Measurements from ENCODE around the gene SNRPA1.

SNRPA1 gene

DNA sequence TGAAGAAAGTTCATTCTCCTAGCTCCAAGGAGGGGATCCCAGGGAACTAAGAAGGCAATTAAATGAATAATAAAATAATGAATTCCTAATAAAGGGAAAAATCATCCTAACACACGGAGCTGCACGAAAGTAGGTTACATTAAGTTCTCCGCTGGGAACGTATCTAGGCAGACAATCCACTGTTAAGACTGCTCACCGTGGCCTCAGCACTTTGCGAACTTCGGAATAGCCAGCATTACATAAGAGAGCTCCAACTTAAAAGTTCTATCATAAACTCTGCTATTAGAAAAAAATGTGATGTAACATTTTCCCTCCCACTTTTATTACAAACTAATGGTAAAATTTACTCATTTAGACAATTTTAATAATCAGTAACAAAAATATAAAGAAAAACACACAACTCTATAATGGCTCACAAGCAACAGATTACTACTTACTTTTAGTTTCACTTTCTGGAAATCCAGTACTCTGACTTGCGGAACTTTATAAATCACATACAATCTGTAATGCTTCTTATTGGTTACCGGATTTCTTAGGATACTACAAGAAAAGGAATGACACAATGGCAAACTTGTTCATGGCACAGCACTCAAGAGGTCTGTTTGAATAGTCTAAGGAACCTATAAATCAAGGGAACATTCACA is 8.5 kb downstream of the SNRPA1 start:
- H3K4me1 ChIP-seq (ENCODE audit: control insufficient read depth, insufficient read depth, low read length), result no peaks in the 10 kb centered on the region
- H3K27me3 ChIP-seq (ENCODE audit: control insufficient read depth, insufficient read depth, low read length), result no peaks in the 10 kb centered on the region
- H3K9me3 ChIP-seq (ENCODE audit: control insufficient read depth, insufficient read depth, low read depth, low read length), result no peaks in the 10 kb centered on the region
- H3K4me3 ChIP-seq (ENCODE audit: low read depth, low read length), result no peak overlapping the region
- H3K36me3 ChIP-seq (ENCODE audit: control insufficient read depth, insufficient read depth, low read length), result peaks cover 82% of the 10 kb centered on the region
- H3K27ac ChIP-seq (ENCODE audit: low read depth, low read length), result no peak overlapping the region
- H3K9ac ChIP-seq (ENCODE audit: low read length), result no peak overlapping the region

DNA sequence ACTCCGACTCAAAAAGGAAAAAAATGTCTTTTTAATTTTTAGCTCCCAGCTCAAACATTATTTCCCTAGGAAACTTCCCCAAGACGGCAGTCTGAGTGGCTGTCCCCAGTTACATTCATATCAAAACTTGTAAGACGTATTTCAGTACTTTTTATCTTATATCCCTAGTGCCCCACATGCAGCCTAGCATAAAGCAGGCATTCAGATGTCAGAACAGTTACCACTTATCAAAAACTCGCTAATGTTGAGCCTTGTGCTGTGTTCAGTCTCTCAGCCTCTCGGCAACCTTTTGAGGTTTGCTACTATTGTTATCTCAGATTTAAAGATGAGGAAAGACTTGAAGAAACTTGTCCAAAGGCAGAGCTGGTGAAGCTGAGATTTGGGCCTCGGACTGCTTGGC is 11.1 kb downstream of the SNRPA1 start:
- no peaks in the 10 kb centered on the region for H3K27me3 ChIP-seq (ENCODE audit: control insufficient read depth, insufficient read depth, low read length)
- H3K9me3 ChIP-seq (ENCODE audit: control insufficient read depth, insufficient read depth, low read depth, low read length), result no peaks in the 10 kb centered on the region
- H3K36me3 ChIP-seq (ENCODE audit: control insufficient read depth, insufficient read depth, low read length), result peaks cover 83% of the 10 kb centered on the region
- no peak overlapping the region for H3K4me3 ChIP-seq (ENCODE audit: low read depth, low read length)
- no peaks in the 10 kb centered on the region for H3K4me1 ChIP-seq (ENCODE audit: control insufficient read depth, insufficient read depth, low read length)
- H3K9ac ChIP-seq (ENCODE audit: low read length), result no peak overlapping the region
- H3K27ac ChIP-seq (ENCODE audit: low read depth, low read length), result no peak overlapping the region

DNA sequence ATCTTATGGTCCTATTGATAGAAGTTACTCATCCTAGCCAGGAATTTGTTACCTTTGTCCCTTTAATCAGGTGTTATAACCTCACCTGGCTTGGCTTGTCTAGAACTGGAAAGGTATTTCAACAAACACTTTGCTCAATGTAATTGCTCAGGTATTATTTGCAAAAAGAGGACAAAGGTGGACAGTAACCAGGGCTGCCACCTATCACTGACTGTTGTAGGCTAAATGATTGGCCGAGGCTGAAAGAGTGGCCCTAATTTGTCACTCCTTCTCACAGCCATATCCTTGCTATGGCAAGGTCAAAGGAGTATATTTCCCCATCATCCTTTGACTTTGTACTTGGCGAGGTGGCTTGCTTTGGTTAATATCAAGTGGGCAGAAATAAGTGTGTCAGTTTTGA is 15.0 kb downstream of the SNRPA1 start:
- Histone ChIP-seq H3K36me3 (ENCODE audit: control insufficient read depth, insufficient read depth, low read length) (peaks cover 58% of the 10 kb centered on the region), H3K4me1 (ENCODE audit: control insufficient read depth, insufficient read depth, low read length) (peaks cover 7% of the 10 kb centered on the region), H3K4me3 (ENCODE audit: low read depth, low read length) (no peak overlapping the region), H3K9ac (ENCODE audit: low read length) (no peak overlapping the region), H3K27ac (ENCODE audit: low read depth, low read length) (no peak overlapping the region), H3K9me3 (ENCODE audit: control insufficient read depth, insufficient read depth, low read depth, low read length) (no peaks in the 10 kb centered on the region), H3K27me3 (ENCODE audit: control insufficient read depth, insufficient read depth, low read length) (no peaks in the 10 kb centered on the region)

DNA sequence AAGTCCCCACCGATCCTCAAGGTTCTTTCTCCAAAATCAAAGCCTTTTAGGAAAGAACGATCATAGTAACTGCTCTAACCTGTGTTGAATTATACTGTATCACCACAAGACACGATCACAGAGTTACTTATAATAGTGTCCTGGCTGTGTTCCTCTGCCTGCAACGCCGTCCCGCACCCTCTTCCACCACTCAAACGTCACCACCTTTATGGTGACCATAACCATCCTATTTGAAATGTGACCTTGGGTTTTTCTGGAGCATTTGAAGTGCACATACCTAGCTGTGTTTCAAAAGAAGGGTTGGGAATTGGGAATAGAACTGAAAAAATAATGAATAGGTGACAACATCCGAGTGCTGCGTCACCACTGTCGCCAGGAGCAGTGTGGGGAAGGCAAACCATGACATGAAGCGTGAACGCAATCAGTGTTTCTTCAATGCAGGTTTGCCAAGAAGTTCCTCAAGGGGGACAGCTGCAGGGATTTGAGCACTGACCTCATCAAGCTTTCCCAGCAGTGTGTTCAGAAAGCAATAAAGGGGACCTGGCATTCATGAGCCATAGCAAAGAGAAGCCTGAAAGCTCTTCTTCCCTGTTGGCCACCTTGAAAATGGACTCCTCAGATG is 17.0 kb downstream of the SNRPA1 start:
- H3K9ac ChIP-seq (ENCODE audit: low read length), result peak overlapping the region; percentile 54
- no peaks in the 10 kb centered on the region for H3K27me3 ChIP-seq (ENCODE audit: control insufficient read depth, insufficient read depth, low read length)
- H3K4me1 ChIP-seq (ENCODE audit: control insufficient read depth, insufficient read depth, low read length), result peaks cover 7% of the 10 kb centered on the region
- H3K4me3 ChIP-seq (ENCODE audit: low read depth, low read length), result peak overlapping the region; percentile 92
- no peak overlapping the region for H3K27ac ChIP-seq (ENCODE audit: low read depth, low read length)
- H3K36me3 ChIP-seq (ENCODE audit: control insufficient read depth, insufficient read depth, low read length), result peaks cover 59% of the 10 kb centered on the region
- no peaks in the 10 kb centered on the region for H3K9me3 ChIP-seq (ENCODE audit: control insufficient read depth, insufficient read depth, low read depth, low read length)

DNA sequence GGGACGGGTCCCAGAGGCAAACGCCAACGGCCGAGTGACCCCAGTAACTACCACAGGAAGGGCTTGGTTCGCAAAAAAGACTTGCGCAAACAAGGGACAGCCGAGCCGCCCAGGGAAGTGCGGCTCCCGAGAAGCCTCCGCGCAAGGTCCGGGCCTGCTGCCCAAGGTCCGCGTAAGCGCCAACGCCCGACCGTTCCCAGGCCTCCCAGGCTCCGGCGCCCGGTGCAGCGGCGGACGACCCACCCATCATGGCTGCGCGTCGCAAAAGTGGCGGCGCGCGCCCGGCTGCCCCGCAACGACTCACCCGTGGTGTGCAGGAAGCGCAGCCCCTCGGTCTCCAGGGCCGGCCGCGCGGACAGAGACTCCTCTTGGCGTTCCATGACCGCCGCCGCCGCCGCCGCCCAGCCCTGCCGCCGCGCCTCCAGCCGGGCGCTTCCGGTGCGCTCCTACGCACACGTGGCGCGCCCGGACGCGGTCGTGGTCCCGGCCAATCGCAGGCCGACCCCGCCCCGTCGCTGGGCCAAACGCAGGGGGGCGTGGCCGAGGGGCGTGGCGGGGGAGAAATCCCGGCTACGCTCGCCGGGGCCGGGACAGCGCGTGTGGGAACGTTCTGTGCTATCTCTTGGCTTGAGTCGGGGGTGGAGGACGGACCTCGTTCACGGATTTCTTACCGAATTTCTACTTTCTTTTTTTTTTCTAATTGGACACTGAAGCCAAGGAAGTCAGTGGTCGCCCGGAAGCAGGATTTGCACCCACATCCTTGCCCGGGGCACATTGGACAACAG is 17.8 kb downstream of the SNRPA1 start, which contains the start of gene SELENOS:
Gene SELENOS (minus strand): TSS at position 448 of the 785 bp plus-strand sequence. CDS start 68 bp downstream, at position 380.
- H3K27ac ChIP-seq (ENCODE audit: low read depth, low read length), result peak within 1 kb of the TSS; percentile 54; the same call in 1 of the 2 replicates
- H3K4me3 ChIP-seq (ENCODE audit: low read depth, low read length), result peak within 1 kb of the TSS; percentile 92
- H3K36me3 ChIP-seq (ENCODE audit: control insufficient read depth, insufficient read depth, low read length), result peaks cover 59% of the 10 kb centered on the region
- H3K27me3 ChIP-seq (ENCODE audit: control insufficient read depth, insufficient read depth, low read length), result no peaks in the 10 kb centered on the region
- H3K9ac ChIP-seq (ENCODE audit: low read length), result peak within 1 kb of the TSS; percentile 87
- peaks cover 7% of the 10 kb centered on the region for H3K4me1 ChIP-seq (ENCODE audit: control insufficient read depth, insufficient read depth, low read length)
- no peaks in the 10 kb centered on the region for H3K9me3 ChIP-seq (ENCODE audit: control insufficient read depth, insufficient read depth, low read depth, low read length)

DNA sequence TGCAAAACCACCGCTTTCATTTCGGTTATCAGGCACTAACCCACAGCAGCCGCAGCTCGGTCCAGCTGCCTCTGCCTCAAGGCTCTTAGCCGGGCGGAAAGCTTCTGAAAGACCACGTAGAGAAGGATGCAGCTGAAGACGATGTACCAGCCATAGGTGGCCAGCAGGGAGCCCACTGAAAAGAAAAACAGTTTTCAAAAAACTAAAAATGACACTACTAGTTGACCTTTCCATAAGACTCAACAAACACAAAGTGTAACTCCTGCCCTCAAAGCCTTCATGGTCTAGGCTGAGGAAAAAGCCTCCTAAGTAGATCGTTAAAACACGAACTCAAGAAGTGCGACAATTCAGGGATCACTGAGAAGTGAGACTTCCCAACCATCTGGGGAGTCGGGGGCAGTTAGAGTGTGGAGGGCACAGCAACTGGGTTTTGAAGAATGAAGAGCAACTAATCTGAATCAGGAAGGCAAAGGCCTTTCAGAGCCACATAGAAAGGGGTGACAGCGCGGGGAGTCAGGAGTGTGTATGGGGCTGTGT is 18.5 kb downstream of the SNRPA1 start:
- Histone ChIP-seq H3K4me1 (ENCODE audit: control insufficient read depth, insufficient read depth, low read length) (peaks cover 7% of the 10 kb centered on the region), H3K9me3 (ENCODE audit: control insufficient read depth, insufficient read depth, low read depth, low read length) (no peaks in the 10 kb centered on the region), H3K27ac (ENCODE audit: low read depth, low read length) (peak overlapping the region; percentile 54; the same call in 1 of the 2 replicates), H3K27me3 (ENCODE audit: control insufficient read depth, insufficient read depth, low read length) (no peaks in the 10 kb centered on the region), H3K36me3 (ENCODE audit: control insufficient read depth, insufficient read depth, low read length) (peaks cover 59% of the 10 kb centered on the region), H3K4me3 (ENCODE audit: low read depth, low read length) (peak overlapping the region; percentile 92), H3K9ac (ENCODE audit: low read length) (peak overlapping the region; percentile 87)

DNA sequence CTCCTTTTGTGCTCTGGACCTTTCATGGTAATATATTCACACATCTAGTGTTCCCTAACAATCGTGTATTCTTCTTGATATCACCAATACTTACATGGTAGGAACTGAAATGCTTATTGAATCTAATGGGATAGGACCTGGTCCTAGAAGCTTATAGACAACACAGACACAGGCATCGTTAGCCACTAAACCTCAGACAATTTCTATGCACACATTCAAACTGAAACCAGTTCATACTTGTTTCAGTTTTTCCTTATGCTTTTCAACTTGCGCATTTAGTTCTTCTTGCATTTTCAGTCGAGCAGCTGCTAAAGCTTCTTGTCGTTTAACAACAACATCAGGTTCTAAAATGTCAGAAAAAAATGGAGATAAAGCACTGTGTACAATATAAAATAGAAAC is 20.0 kb downstream of the SNRPA1 start:
- H3K27me3 ChIP-seq (ENCODE audit: control insufficient read depth, insufficient read depth, low read length), result no peaks in the 10 kb centered on the region
- peaks cover 61% of the 10 kb centered on the region for H3K36me3 ChIP-seq (ENCODE audit: control insufficient read depth, insufficient read depth, low read length)

DNA sequence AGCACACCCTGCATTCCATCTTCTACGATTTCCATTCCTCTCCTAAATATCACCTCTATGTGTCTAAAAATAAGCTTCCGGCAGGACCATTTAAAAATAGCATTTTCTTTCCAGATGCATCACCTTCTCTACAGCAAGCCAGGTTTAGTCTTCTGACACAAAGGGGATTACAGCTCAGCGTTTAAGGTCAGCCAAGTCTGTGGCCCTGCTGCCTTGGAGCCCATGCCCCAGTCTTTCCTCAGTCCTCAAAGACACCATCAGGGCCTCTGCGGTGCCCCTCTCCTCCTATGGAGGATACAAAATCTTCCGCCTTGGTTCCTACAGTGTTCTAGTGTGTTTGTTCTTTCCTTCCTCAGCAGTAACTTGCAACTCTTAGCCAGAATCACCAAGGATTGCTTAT is 21.5 kb downstream of the SNRPA1 start:
- H3K27ac ChIP-seq (ENCODE audit: low read depth, low read length), result no peak overlapping the region
- peaks cover 7% of the 10 kb centered on the region for H3K4me1 ChIP-seq (ENCODE audit: control insufficient read depth, insufficient read depth, low read length)
- H3K36me3 ChIP-seq (ENCODE audit: control insufficient read depth, insufficient read depth, low read length), result peaks cover 73% of the 10 kb centered on the region
- no peak overlapping the region for H3K9ac ChIP-seq (ENCODE audit: low read length)
- H3K4me3 ChIP-seq (ENCODE audit: low read depth, low read length), result no peak overlapping the region
- no peaks in the 10 kb centered on the region for H3K27me3 ChIP-seq (ENCODE audit: control insufficient read depth, insufficient read depth, low read length)
- no peaks in the 10 kb centered on the region for H3K9me3 ChIP-seq (ENCODE audit: control insufficient read depth, insufficient read depth, low read depth, low read length)

More for the DNA sequence above, 20.0 kb downstream of the SNRPA1 start:
- Histone ChIP-seq H3K4me1 (ENCODE audit: control insufficient read depth, insufficient read depth, low read length) (peaks cover 7% of the 10 kb centered on the region), H3K4me3 (ENCODE audit: low read depth, low read length) (no peak overlapping the region), H3K9me3 (ENCODE audit: control insufficient read depth, insufficient read depth, low read depth, low read length) (no peaks in the 10 kb centered on the region), H3K9ac (ENCODE audit: low read length) (no peak overlapping the region), H3K27ac (ENCODE audit: low read depth, low read length) (no peak overlapping the region)

DNA sequence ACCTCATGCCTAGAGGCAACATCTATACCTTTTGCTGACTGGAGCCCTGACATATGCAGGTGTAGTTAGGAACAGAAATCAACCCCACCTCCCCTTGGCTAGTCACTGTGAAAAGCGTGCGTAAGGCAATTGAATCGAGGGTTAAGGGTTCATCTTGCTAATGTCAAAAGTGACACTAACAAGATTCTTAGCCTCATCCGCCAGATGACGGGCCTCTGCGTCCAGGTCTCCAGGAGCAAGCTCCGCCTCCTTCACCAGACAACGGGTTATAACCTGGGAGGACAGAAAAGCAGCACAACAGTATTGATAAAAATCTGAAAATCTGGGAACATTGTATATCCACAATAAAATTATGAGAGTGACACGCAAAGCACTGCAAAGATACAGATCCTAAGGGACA is 22.5 kb downstream of the SNRPA1 start:
- Histone ChIP-seq H3K9me3 (ENCODE audit: control insufficient read depth, insufficient read depth, low read depth, low read length) (no peaks in the 10 kb centered on the region), H3K27me3 (ENCODE audit: control insufficient read depth, insufficient read depth, low read length) (no peaks in the 10 kb centered on the region), H3K4me1 (ENCODE audit: control insufficient read depth, insufficient read depth, low read length) (peaks cover 1% of the 10 kb centered on the region; the same call in 1 of the 2 replicates), H3K9ac (ENCODE audit: low read length) (no peak overlapping the region), H3K4me3 (ENCODE audit: low read depth, low read length) (no peak overlapping the region), H3K27ac (ENCODE audit: low read depth, low read length) (no peak overlapping the region), H3K36me3 (ENCODE audit: control insufficient read depth, insufficient read depth, low read length) (peaks cover 73% of the 10 kb centered on the region)

DNA sequence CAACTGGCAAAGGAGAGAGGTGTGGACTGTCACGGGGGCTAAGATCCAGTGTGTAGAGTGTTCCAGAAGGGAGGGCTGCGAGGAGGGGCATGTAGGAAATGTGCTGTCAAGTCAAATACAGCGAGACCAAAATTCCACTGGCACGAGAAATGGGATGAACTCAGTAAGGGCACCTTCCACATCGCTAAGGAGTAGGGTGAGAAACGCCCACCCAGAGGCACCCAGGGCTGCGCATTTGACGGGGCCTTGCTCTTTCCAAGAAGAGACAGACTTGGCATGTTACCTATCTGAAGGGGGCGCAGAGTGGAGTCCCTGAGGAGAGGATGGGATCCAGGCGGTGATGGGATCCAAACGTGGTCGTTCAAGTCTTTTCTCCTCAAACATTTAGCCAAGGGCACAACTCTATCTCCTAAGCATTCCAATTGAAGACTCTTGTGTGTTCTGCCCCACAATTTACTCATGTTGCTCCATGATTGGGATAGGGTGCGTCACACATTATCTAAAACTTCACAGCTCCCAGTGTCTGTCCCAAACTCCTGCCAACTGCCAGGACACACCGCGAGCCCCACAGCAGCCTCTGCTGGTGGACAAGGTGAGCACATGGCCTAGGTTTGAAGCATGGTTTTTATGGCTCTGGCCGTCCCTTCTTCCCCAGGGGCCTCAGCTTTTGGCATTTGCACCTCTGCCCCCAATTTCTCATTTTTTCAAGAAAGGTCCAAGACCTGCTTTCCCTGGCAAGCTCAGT is 25.4 kb downstream of the SNRPA1 start:
- no peaks in the 10 kb centered on the region for H3K27me3 ChIP-seq (ENCODE audit: control insufficient read depth, insufficient read depth, low read length)
- no peak overlapping the region for H3K9ac ChIP-seq (ENCODE audit: low read length)
- no peaks in the 10 kb centered on the region for H3K9me3 ChIP-seq (ENCODE audit: control insufficient read depth, insufficient read depth, low read depth, low read length)
- no peak overlapping the region for H3K27ac ChIP-seq (ENCODE audit: low read depth, low read length)
- no peak overlapping the region for H3K4me3 ChIP-seq (ENCODE audit: low read depth, low read length)
- H3K4me1 ChIP-seq (ENCODE audit: control insufficient read depth, insufficient read depth, low read length), result peaks cover 11% of the 10 kb centered on the region; the same call in 1 of the 2 replicates
- H3K36me3 ChIP-seq (ENCODE audit: control insufficient read depth, insufficient read depth, low read length), result peaks cover 61% of the 10 kb centered on the region

All from HUES6 (cell line).